CD4-positive, alpha-beta T cell (primary cell): ENCODE measurements around the gene POLE. TPM values are rescaled to one million over a fixed set of nuclear protein-coding genes. Genes with fewer than 3 reads are reported as not detected.

Experiments used
- ATAC-seq: fragments of 200-7000 bp; cut with Tn5 transposase; one replicate; pipeline ENCODE4 v1.10.0; 2022; ENCODE audit warnings: mild to moderate bottlenecking; ENCODE audit not compliant: poor library complexity
- CTCF ChIA-PET: fragments of 350-600 bp; sonication (Branson Sonifier 250); formaldehyde crosslinking; loops from one replicate; lab custom pipeline; 2021; ENCODE audit warnings: antibody characterized with exemption, inconsistent platforms; lab: Charles Lee
- POLR2A ChIA-PET: fragments of 350-600 bp; sonication (Branson Sonifier 250); formaldehyde crosslinking; loops from one replicate; lab custom pipeline; 2021; ENCODE audit warnings: antibody characterized with exemption, inconsistent platforms; lab: Charles Lee
- DNase-seq, 14 experiments: peaks; one replicate each; pipeline ENCODE4 v3.0.0-alpha.2; 2013 to 2020; ENCODE audit warnings: mixed read lengths in 2 of 14
- H3K27ac ChIP-seq, 2 donors: one replicate each; pipeline versions ENCODE4 v1.5.1 to v1.7.0; 2013; ENCODE audit warnings: low read length in 2 of 2, low read depth in 1 of 2, mild to moderate bottlenecking in 1 of 2
- H3K27me3 ChIP-seq, 2 experiments: 1 replicate in 1 of 2; 2 replicates in 1 of 2; pipeline versions ENCODE4 v1.6.1 to v1.7.0; 2013; ENCODE audit warnings: low read length in 2 of 2, control low read depth in 1 of 2, mild to moderate bottlenecking in 1 of 2, moderate library complexity in 1 of 2; ENCODE audit not compliant: insufficient read depth in 2 of 2, control insufficient read depth in 1 of 2
- H3K36me3 ChIP-seq: one replicate; pipeline ENCODE4 v1.6.1; 2013; ENCODE audit warnings: low read length, control low read depth; ENCODE audit not compliant: insufficient read depth
- H3K4me1 ChIP-seq: one replicate; pipeline ENCODE4 v1.6.1; 2013; ENCODE audit warnings: low read length, control low read depth; ENCODE audit not compliant: insufficient read depth
- H3K4me3 ChIP-seq: one replicate; pipeline ENCODE4 v1.5.1; 2013; ENCODE audit warnings: mild to moderate bottlenecking, low read length, moderate library complexity
- H3K9me3 ChIP-seq, 2 experiments: 1 replicate in 1 of 2; 2 replicates in 1 of 2; pipeline versions ENCODE4 v1.6.1 to v1.7.0; 2013; ENCODE audit warnings: low read length in 2 of 2, mild to moderate bottlenecking in 2 of 2, control low read depth in 1 of 2, moderate library complexity in 1 of 2; ENCODE audit not compliant: control insufficient read depth in 1 of 2, insufficient read depth in 1 of 2
- H3K27ac Mint-ChIP-seq: one replicate; pipeline ENCODE4 v1.8.0; 2020; ENCODE audit warnings: mixed read lengths
- H3K27me3 Mint-ChIP-seq: one replicate; pipeline ENCODE4 v1.8.0; 2021; ENCODE audit warnings: mixed read lengths
- H3K36me3 Mint-ChIP-seq: one replicate; pipeline ENCODE4 v1.8.0; 2021; ENCODE audit warnings: low read depth, mixed read lengths
- H3K4me1 Mint-ChIP-seq: one replicate; pipeline ENCODE4 v1.8.0; 2021; ENCODE audit warnings: low read depth, mixed read lengths
- H3K4me3 Mint-ChIP-seq: one replicate; pipeline ENCODE4 v1.8.0; 2020; ENCODE audit warnings: mild to moderate bottlenecking, mixed read lengths
- H3K9me3 Mint-ChIP-seq: one replicate; pipeline ENCODE4 v1.8.0; 2020; ENCODE audit warnings: mixed read lengths
- intact Hi-C, 2 experiments: fragments of 100-400 bp; cut with DNase I in 1 of 2; cut with micrococcal nuclease in 1 of 2; formaldehyde crosslinking; loops; one replicate each; pipeline versions ENCODE4 v1.15.1 to v1.9.0; 2023 to 2025; cut with DNase I, micrococcal nuclease
- total RNA-seq, 174 experiments: library from RNA in 2 of 174; stranded (reverse) in 2 of 174; gene quantifications; one replicate each; pipeline ENCODE4 v1.2.3 and lab custom pipeline; 2021 to 2026
- TF ChIP-seq, protein P1 (sequence below): fragments of 200-600 bp; IDR thresholded peaks from one replicate; pipeline ENCODE4 v1.8.0; 2022; ENCODE audit warnings: antibody characterized with exemption, mild to moderate bottlenecking

Gene POLE
- total RNA-seq, 2 experiments from 2014 or later = 41.8 to 46.1 TPM

DNA sequence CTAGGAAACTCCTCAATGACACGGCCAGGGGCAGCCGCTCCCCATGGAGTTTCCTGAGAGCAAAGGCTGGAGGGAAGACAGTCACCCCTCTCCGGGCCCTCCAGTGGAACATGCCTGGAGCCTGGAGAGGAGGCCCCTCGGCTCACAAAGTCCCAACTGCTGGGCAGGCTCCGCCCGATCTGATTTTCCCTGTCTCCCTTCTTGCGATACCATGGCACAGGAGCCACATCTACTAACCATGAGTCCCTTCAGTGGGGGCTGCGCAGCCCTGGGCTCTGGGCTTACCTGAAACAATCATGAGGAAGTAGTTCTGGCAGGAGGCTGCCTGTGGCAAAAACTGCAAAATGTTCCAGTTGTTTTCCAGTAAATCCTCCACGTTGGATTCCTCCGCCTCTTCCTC, 53.2 kb downstream of the POLE start:
- Mint-ChIP-seq H3K27ac (no peak overlapping the region), H3K4me1 (no peaks in the 10 kb centered on the region), H3K9me3 (no peaks in the 10 kb centered on the region), H3K27me3 (no peaks in the 10 kb centered on the region), H3K36me3 (peaks cover 91% of the 10 kb centered on the region), H3K4me3 (no peak overlapping the region)
- Histone ChIP-seq H3K9me3 (no peaks in the 10 kb centered on the region), H3K4me1 (no peaks in the 10 kb centered on the region), H3K4me3 (no peak overlapping the region), H3K27me3 (no peaks in the 10 kb centered on the region), H3K36me3 (peaks cover 82% of the 10 kb centered on the region), H3K27ac (no peak overlapping the region)
- intact Hi-C loops = no loop called here
- POLR2A ChIA-PET = no interaction called here
- DNase-seq (no peak), ATAC-seq (no peak)
- CTCF ChIA-PET = no interaction called here
- TF ChIP-seq, protein P1, sequence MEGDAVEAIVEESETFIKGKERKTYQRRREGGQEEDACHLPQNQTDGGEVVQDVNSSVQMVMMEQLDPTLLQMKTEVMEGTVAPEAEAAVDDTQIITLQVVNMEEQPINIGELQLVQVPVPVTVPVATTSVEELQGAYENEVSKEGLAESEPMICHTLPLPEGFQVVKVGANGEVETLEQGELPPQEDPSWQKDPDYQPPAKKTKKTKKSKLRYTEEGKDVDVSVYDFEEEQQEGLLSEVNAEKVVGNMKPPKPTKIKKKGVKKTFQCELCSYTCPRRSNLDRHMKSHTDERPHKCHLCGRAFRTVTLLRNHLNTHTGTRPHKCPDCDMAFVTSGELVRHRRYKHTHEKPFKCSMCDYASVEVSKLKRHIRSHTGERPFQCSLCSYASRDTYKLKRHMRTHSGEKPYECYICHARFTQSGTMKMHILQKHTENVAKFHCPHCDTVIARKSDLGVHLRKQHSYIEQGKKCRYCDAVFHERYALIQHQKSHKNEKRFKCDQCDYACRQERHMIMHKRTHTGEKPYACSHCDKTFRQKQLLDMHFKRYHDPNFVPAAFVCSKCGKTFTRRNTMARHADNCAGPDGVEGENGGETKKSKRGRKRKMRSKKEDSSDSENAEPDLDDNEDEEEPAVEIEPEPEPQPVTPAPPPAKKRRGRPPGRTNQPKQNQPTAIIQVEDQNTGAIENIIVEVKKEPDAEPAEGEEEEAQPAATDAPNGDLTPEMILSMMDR = no peak

DNA sequence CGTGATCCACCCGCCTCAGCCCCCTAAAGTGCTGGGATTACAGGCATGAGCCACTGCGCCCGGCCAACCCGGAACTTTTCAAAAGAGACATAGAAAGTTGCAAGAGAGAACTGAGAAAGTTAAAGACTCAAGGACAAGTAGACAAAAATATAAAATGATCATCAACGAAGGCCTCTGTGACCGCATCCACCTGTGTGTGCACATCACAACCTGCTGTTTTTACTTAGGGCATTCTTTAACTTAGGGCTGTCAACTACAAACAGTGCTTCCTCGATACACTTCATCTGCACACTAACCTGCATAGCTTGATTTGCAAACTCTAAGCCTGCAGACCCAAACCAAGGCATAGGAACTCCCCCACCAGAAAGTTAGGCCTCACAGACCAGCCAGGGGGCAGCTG, 53.7 kb downstream of the POLE start:
- peaks cover 79% of the 10 kb centered on the region for H3K36me3 ChIP-seq
- ATAC-seq (no peak), DNase-seq (no peak)
- TF ChIP-seq, protein P1 = no peak
- intact Hi-C loops = no loop called here
- no peak overlapping the region for H3K4me3 ChIP-seq
- Mint-ChIP-seq H3K27ac (no peak overlapping the region), H3K36me3 (peaks cover 88% of the 10 kb centered on the region), H3K4me3 (no peak overlapping the region), H3K9me3 (no peaks in the 10 kb centered on the region), H3K27me3 (no peaks in the 10 kb centered on the region), H3K4me1 (no peaks in the 10 kb centered on the region)
- ChIA-PET CTCF (interaction anchor here (0.9 kb wide), 1 partner anchor 19 kb away, joined by 3 read pairs; no protein-coding TSS in a partner anchor), POLR2A (no interaction called here)
- H3K27ac ChIP-seq = no peak overlapping the region
- H3K9me3 ChIP-seq = no peaks in the 10 kb centered on the region
- no peaks in the 10 kb centered on the region for H3K27me3 ChIP-seq
- H3K4me1 ChIP-seq = no peaks in the 10 kb centered on the region

DNA sequence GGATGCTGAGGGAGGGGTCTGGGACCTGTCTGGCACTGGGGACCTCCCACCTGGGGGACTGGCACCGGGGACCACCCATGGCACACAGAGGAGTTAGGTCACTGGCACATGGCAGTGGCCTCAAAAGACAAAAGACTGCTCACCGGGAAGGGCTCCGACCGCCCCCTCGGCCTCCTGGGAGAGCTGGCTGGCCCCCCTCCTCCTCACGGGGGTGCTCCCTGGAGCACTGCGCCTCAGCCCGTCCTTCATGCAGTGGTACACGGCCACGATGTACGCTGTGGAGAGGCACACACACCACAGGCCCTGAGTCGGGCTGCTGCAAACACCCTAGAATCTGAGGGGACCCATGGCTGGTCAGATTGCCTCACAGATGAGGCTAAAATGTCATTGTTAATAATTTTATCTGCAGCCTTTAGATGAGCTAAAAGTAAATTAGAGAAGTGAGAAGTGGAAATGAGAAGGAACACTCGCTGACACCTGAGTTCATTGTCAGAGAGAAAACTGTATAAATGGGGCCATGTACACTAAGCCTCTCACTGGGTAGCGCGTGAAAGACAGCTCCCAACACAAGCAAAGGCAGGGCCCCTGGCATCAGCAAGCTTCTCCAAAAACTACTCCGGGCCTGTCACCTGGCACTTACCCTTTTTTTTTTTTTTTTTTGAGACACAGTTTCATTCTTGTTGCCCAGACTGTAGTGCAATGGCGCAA, 54.5 kb downstream of the POLE start:
- Histone ChIP-seq H3K36me3 (peaks cover 74% of the 10 kb centered on the region), H3K27ac (no peak overlapping the region), H3K4me3 (no peak overlapping the region), H3K9me3 (no peaks in the 10 kb centered on the region), H3K27me3 (no peaks in the 10 kb centered on the region), H3K4me1 (no peaks in the 10 kb centered on the region)
- H3K4me1 Mint-ChIP-seq = no peaks in the 10 kb centered on the region
- no peak overlapping the region for H3K27ac Mint-ChIP-seq
- intact Hi-C loops = no loop called here
- no peak overlapping the region for H3K4me3 Mint-ChIP-seq
- H3K9me3 Mint-ChIP-seq = no peaks in the 10 kb centered on the region
- CTCF ChIA-PET = interaction anchor here (0.9 kb wide), 1 partner anchor 18 kb away, joined by 3 read pairs; no protein-coding TSS in a partner anchor
- POLR2A ChIA-PET = no interaction called here
- no peaks in the 10 kb centered on the region for H3K27me3 Mint-ChIP-seq
- DNase-seq (no peak), ATAC-seq (no peak)
- TF ChIP-seq, protein P1 = no peak
- peaks cover 83% of the 10 kb centered on the region for H3K36me3 Mint-ChIP-seq
